ENCODE results near the gene ROR2. TPM values are rescaled to one million over a fixed set of nuclear protein-coding genes. Genes with fewer than 3 reads are reported as not detected.

ROR2 gene
- total RNA-seq, 1 experiment from 2014 or later, result 0.11 TPM

GRCh38 chr9:91953718-91954117 is 3.7 kb upstream of the ROR2 start:
- DNase-seq (ENCODE audit: low read depth, low spot score), result no peak
- in situ Hi-C loops (cut with HindIII; ENCODE audit: low pct_unique_long_range_greater_than_20kb, low sequenced_read_pairs), result no loop called here

GRCh38 chr9:91951944-91952520 is 2.0 kb upstream of the ROR2 start:
- no peak for DNase-seq (ENCODE audit: low read depth, low spot score)
- in situ Hi-C loops (cut with HindIII; ENCODE audit: low pct_unique_long_range_greater_than_20kb, low sequenced_read_pairs), result no loop called here

- in situ Hi-C loops (cut with HindIII; ENCODE audit: low pct_unique_long_range_greater_than_20kb, low sequenced_read_pairs), result no loop called here
- no peak for DNase-seq (ENCODE audit: low read depth, low spot score)
These were observed 559 bp downstream of the ROR2 start for GRCh38 chr9:91949392-91949945.

GRCh38 chr9:91948597-91949391 is 1.2 kb downstream of the ROR2 start:
- in situ Hi-C loops (cut with HindIII; ENCODE audit: low pct_unique_long_range_greater_than_20kb, low sequenced_read_pairs), result no loop called here
- DNase-seq (ENCODE audit: low read depth, low spot score), result no peak

- DNase-seq (ENCODE audit: low read depth, low spot score), result no peak
- in situ Hi-C loops (cut with HindIII; ENCODE audit: low pct_unique_long_range_greater_than_20kb, low sequenced_read_pairs), result no loop called here
These were observed 1.9 kb downstream of the ROR2 start for GRCh38 chr9:91948101-91948596.

GRCh38 chr9:91946653-91947488 is 3.2 kb downstream of the ROR2 start:
- in situ Hi-C loops (cut with HindIII; ENCODE audit: low pct_unique_long_range_greater_than_20kb, low sequenced_read_pairs), result no loop called here
- DNase-seq (ENCODE audit: low read depth, low spot score), result no peak

- in situ Hi-C loops (cut with HindIII; ENCODE audit: low pct_unique_long_range_greater_than_20kb, low sequenced_read_pairs), result no loop called here
- DNase-seq (ENCODE audit: low read depth, low spot score), result no peak
These were observed 3.8 kb downstream of the ROR2 start for GRCh38 chr9:91946196-91946595.

- DNase-seq (ENCODE audit: low read depth, low spot score), result no peak
These were observed 4.5 kb downstream of the ROR2 start for GRCh38 chr9:91945277-91946085.

GRCh38 chr9:91944711-91945110 is 5.3 kb downstream of the ROR2 start:
- no peak for DNase-seq (ENCODE audit: low read depth, low spot score)
- in situ Hi-C loops (cut with HindIII; ENCODE audit: low pct_unique_long_range_greater_than_20kb, low sequenced_read_pairs), result no loop called here

More at GRCh38 chr9:91945277-91946085, 4.5 kb downstream of the ROR2 start:
- in situ Hi-C loops (cut with HindIII; ENCODE audit: low pct_unique_long_range_greater_than_20kb, low sequenced_read_pairs), result no loop called here

- in situ Hi-C loops (cut with HindIII; ENCODE audit: low pct_unique_long_range_greater_than_20kb, low sequenced_read_pairs), result no loop called here
- no peak for DNase-seq (ENCODE audit: low read depth, low spot score)
These were observed 6.3 kb downstream of the ROR2 start for GRCh38 chr9:91943478-91944470.

GRCh38 chr9:91942201-91942600 is 7.8 kb downstream of the ROR2 start:
- in situ Hi-C loops (cut with HindIII; ENCODE audit: low pct_unique_long_range_greater_than_20kb, low sequenced_read_pairs), result no loop called here
- no peak for DNase-seq (ENCODE audit: low read depth, low spot score)

GRCh38 chr9:91939978-91940377 is 10.1 kb downstream of the ROR2 start:
- in situ Hi-C loops (cut with HindIII; ENCODE audit: low pct_unique_long_range_greater_than_20kb, low sequenced_read_pairs), result no loop called here
- DNase-seq (ENCODE audit: low read depth, low spot score), result no peak

- DNase-seq (ENCODE audit: low read depth, low spot score), result no peak
- in situ Hi-C loops (cut with HindIII; ENCODE audit: low pct_unique_long_range_greater_than_20kb, low sequenced_read_pairs), result no loop called here
These were observed 12.3 kb downstream of the ROR2 start for GRCh38 chr9:91937727-91938126.

- in situ Hi-C loops (cut with HindIII; ENCODE audit: low pct_unique_long_range_greater_than_20kb, low sequenced_read_pairs), result no loop called here
- DNase-seq (ENCODE audit: low read depth, low spot score), result no peak
These were observed 13.0 kb downstream of the ROR2 start for GRCh38 chr9:91937056-91937455.

GRCh38 chr9:91935805-91936514 is 14.1 kb downstream of the ROR2 start:
- in situ Hi-C loops (cut with HindIII; ENCODE audit: low pct_unique_long_range_greater_than_20kb, low sequenced_read_pairs), result no loop called here
- no peak for DNase-seq (ENCODE audit: low read depth, low spot score)
